Measurements from ENCODE around the gene PTPRN2.

PTPRN2 gene

DNA sequence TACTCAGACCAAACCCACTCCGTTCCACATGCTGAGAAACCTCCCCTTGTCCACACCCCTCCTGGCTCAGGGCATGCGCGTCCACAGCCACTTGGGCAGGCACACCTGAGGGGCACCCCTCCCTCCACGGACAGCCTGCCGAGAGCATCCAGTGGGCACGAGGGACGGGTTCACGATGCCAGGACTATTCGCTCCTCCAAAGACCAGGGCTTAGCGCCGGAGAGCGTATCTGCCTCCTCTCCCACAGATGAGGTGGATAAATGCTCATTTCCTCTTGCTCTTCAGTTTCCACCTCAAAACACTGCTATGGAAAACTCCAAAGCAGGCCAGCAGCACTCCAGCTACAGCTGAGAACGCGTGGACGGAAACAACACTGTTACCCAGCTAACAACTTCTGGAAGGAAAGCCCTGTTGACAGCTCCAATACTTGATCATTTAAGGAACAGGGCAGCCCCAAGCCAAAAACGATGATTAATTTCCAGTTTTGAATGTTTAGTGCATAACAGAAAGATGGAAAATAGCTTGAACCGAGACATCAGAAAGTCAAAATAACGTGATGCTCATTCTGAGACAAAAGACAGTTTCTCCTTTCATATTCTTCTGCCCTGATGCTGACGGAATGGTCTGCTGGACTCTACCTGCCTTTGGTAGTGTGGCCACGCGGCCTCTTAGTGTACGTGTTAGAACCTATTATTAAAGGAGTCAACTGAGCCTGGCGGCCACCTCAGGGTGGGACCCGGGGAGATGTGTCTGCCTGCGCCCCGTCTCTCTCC is 1046.1 kb downstream of the PTPRN2 start:
- DNase-seq (ENCODE audit: low spot score): no peak
- in situ Hi-C loops (cut with MboI; ENCODE audit: low pct_unique_long_range_greater_than_20kb, low sequenced_read_pairs, unreplicated experiment): no loop called here

GRCh38 chr7:157540606-157541294 is 1046.9 kb downstream of the PTPRN2 start:
- DNase-seq (ENCODE audit: low spot score): no peak
- TF ChIP-seq CTCF (IDR thresholded peaks at IDR 0.05; ENCODE audit: extremely low read depth, insufficient read depth, missing control alignments): no peak
- in situ Hi-C loops (cut with MboI; ENCODE audit: low pct_unique_long_range_greater_than_20kb, low sequenced_read_pairs, unreplicated experiment): no loop called here

More for the DNA sequence above, 1046.1 kb downstream of the PTPRN2 start:
- TF ChIP-seq CTCF (IDR thresholded peaks at IDR 0.05; ENCODE audit: extremely low read depth, insufficient read depth, missing control alignments): no peak

DNA sequence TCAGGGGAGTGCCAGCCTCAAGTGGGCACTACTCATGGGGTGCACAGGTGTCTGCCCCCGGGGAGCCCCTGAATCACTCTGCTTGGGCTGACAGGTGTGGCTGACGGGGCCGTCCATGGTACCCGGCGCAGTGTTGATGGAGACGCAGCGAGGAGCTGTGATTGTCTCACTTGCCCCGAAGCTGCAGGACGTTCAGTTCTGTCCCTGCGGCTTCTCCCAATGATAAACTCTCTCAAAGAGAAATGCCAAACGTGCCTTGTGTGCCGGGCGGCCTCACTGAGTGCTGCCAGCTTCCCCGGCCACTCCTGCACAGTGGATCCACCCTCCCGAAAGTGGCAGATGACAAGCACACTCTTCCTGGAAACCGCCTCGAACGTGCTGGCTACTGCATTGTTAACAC is 1047.6 kb downstream of the PTPRN2 start:
- in situ Hi-C loops (cut with MboI; ENCODE audit: low pct_unique_long_range_greater_than_20kb, low sequenced_read_pairs, unreplicated experiment): no loop called here
- DNase-seq (ENCODE audit: low spot score): no peak
- no peak for TF ChIP-seq CTCF (IDR thresholded peaks at IDR 0.05; ENCODE audit: extremely low read depth, insufficient read depth, missing control alignments)

- in situ Hi-C loops (cut with MboI; ENCODE audit: low pct_unique_long_range_greater_than_20kb, low sequenced_read_pairs, unreplicated experiment): no loop called here
- no peak for DNase-seq (ENCODE audit: low spot score)
- no peak for TF ChIP-seq CTCF (IDR thresholded peaks at IDR 0.05; ENCODE audit: extremely low read depth, insufficient read depth, missing control alignments)
Measured at GRCh38 chr7:157539521-157539920, 1048.1 kb downstream of the PTPRN2 start.

DNA sequence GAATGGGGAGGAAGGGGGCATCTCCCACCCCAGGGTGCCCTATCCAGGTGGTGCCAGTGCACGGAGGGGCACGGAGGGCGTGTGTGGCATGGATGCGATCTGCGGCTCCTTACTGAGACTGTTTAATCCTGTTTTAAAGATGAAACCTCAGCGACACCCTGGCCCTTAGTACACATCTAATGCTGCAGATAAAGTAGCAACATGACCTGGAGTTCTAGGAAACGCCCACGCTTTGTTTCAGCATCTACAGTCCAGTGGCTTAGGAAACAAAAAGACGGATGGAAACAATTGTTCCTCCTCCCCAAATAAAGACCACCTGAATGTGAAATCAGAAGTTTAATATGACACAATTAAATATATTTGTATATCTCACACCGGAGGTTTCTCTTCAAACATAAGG is 1048.9 kb downstream of the PTPRN2 start:
- no peak for TF ChIP-seq CTCF (IDR thresholded peaks at IDR 0.05; ENCODE audit: extremely low read depth, insufficient read depth, missing control alignments)
- in situ Hi-C loops (cut with MboI; ENCODE audit: low pct_unique_long_range_greater_than_20kb, low sequenced_read_pairs, unreplicated experiment): no loop called here
- no peak for DNase-seq (ENCODE audit: low spot score)

GRCh38 chr7:157538321-157538720 is 1049.3 kb downstream of the PTPRN2 start:
- no peak for TF ChIP-seq CTCF (IDR thresholded peaks at IDR 0.05; ENCODE audit: extremely low read depth, insufficient read depth, missing control alignments)
- in situ Hi-C loops (cut with MboI; ENCODE audit: low pct_unique_long_range_greater_than_20kb, low sequenced_read_pairs, unreplicated experiment): no loop called here
- DNase-seq (ENCODE audit: low spot score): no peak
